NCI-H2107 (cell line): ENCODE measurements around the gene OR10C1.
"Not testable (repeated sequence)": the region's sequence is repeated elsewhere in the genome, so short reads cannot be mapped to it uniquely, and the experiment has no call there.

Experiments used
- DNase-seq: peaks from one replicate; lab custom pipeline; 2025; lab: John Stamatoyannopoulos, UW

OR10C1 gene, protein sequence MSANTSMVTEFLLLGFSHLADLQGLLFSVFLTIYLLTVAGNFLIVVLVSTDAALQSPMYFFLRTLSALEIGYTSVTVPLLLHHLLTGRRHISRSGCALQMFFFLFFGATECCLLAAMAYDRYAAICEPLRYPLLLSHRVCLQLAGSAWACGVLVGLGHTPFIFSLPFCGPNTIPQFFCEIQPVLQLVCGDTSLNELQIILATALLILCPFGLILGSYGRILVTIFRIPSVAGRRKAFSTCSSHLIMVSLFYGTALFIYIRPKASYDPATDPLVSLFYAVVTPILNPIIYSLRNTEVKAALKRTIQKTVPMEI

GRCh38 chr6:29439006-29439405, at the start of gene OR10C1:
OR10C1 (plus strand) TSS chr6:29439306; CDS start chr6:29440016, 710 bp downstream.
- DNase-seq, result no peak

DNA sequence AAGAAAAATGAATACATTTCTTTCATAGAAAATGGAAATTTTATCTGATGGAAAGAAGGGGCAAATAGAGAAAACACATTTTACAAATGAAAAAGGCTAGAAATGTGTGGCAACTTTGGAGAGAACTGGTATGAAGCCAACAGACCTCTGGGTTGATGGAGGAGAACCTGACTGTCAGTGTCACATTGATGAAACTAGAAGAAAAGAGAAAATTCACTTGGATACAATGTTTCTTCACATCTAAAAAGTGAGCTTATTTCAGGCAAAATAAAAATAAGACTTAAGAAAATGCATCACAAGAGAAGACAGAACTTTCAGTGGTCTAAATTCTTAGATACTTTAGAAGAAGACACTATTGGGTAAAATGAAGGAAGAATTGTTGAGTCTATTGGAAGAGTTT, 43.8 kb upstream of the OR10C1 start, which contains the start of gene OR12D2:
OR12D2 (plus strand) TSS at position 301 of the 400 bp plus-strand sequence. CDS start 1,069 bp downstream, outside the sequence.
- DNase-seq, result no peak

DNA sequence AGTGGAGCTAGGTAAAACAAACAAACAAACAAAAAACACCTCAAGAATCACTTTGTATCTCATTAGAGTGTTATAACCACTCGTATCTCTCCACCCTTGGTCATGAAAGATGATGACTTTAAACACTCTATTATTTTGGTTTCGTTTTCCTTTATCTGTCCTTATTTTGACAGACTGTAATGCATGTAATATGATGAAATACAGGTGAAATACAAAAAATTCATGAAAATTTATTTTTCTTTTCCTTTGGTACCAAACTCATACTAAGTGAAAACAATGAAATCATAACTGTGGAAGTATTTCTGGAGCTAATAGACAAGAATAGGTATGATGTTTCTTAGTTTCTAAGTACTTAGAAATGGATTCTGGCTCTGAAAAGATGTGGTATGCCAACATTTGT, 39.6 kb upstream of the OR10C1 start:
- DNase-seq, result no peak

DNA sequence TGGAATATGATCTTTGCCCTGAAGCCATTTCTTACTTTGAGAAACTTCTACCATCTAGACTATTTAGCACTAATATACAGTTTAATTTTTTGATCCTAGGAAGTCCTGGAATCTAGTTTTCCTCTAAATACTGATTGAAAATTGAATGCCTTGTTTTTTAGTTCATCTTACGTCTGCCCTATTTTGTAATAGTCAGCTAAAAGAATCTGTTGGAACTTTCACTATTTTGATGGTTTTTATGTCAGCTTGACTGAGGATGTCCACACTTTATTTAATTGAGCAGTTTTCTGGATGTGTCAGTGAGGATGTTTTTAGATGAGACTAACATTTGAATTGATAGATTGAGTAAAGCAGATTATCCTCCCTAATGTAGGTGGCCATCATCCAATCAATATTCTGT, 35.3 kb upstream of the OR10C1 start:
- DNase-seq, result no peak

DNA sequence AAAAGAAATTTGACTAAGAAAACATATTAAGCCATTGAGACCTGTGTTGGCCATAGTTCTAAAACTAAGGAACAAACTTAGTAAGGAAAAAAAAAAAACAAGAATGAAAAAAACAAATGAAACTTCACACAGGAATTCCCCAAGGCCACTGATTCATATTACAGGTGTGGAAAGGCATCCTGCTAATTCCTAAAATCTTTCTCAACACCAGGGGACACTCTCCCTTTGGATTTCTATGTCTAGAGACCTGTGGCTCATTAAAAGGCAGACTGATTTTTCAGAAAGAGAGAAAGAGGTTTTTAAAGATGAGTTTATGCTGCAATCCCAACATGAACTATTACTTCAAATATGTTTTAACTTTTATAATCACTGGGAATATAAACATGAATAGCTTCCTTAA, 24.5 kb upstream of the OR10C1 start, which contains the start of gene OR12D1:
OR12D1 (plus strand) TSS at position 341 of the 400 bp plus-strand sequence.
- no peak for DNase-seq

GRCh38 chr6:29419516-29419915, 19.6 kb upstream of the OR10C1 start:
- DNase-seq, result no peak

GRCh38 chr6:29424168-29424567, 14.9 kb upstream of the OR10C1 start:
- no peak for DNase-seq

GRCh38 chr6:29424575-29424974, 14.5 kb upstream of the OR10C1 start:
- DNase-seq, result no peak

GRCh38 chr6:29425075-29425474, 14.0 kb upstream of the OR10C1 start:
- DNase-seq, result no peak

GRCh38 chr6:29426654-29427053, 12.5 kb upstream of the OR10C1 start:
- DNase-seq, result no peak

DNA sequence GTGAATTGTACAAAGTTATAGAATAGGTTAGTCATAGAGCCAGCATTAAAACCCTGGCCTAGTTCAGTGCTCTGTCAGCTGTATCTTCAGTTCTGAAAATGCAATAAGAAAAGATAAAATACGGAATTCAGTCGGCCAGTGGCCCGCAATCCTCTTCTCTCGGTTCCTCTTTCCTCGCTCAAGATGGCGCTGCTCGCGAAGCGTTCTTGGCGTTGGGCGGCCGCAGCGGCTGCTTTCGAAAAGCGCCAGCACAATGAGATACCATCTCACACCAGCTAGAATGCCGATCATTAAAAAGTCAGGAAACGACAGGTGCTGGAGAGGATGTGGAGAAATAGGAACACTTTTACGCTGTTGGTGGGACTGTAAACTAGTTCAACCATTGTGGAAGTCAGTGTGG, 2.4 kb upstream of the OR10C1 start:
- not testable (repeated sequence) for DNase-seq

DNA sequence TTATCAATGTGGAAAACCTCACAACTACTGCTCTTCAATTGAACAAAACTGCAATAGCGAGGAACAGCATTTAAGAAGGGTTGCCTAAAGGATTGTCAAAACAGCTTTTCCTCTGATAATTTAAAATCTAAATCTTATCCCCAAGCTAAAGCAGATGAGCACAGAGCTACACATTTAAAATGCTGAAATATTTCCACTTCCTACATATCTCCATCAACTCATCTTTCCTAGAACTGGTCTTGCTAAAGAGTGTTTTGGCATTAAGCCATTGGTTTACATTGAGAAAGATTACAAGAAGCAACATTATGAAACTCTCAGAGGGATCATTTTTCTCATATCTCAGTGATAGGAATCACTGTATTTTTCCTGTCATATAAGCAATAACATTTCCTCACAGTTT, 3.6 kb downstream of the OR10C1 start:
- DNase-seq, result no peak

- DNase-seq, result not testable (repeated sequence)
These were observed 4.9 kb downstream of the OR10C1 start for GRCh38 chr6:29444031-29444430.

DNA sequence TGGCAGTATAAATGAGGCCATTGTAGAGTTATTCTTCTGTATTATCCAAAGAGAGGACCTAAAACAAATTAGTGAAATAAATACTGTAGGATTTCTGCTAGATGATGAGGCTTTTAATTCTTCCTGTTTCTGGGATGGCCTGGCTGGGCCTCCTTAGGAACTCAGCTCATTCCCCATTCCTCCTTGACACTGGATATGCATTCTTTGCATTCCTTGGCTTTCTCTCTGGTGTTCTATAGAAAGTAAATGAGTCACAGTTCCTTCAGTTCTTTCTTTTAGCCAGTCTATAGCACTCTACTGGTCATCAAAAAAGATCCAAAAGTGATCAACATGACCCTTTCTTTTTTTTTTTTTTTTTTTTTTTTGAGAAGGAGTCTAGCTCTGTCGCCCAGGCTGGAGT, 8.6 kb downstream of the OR10C1 start:
- no peak for DNase-seq

GRCh38 chr6:29451471-29452193, 12.5 kb downstream of the OR10C1 start:
- no peak for DNase-seq

DNA sequence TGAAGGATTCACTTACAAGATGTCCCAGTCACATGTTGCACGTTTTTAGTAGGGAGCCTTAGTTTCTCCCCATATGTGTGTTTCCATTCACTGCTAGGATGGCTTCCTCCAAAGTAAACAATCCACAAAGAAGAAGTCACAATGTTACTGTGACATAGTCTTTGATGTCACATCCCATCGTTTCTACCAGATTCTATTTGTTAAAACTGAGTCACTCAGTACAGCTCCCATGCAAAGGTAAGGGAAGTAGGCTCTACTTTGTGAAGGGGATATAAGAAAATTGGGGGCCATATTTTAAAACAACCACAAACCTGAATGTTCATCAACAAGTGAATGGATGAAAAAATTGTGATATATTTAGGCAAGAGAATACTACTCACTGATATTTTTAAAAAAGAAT, 17.9 kb downstream of the OR10C1 start, which contains the start of the genes OR11A1 and OR2H1:
OR11A1 (minus strand) TSS at position 101 of the 400 bp plus-strand sequence. CDS start 29,430 bp downstream, outside the sequence.
OR2H1 (plus strand) TSS at position 185 of the 400 bp plus-strand sequence. CDS start 4,615 bp downstream, outside the sequence.
- no peak for DNase-seq

DNA sequence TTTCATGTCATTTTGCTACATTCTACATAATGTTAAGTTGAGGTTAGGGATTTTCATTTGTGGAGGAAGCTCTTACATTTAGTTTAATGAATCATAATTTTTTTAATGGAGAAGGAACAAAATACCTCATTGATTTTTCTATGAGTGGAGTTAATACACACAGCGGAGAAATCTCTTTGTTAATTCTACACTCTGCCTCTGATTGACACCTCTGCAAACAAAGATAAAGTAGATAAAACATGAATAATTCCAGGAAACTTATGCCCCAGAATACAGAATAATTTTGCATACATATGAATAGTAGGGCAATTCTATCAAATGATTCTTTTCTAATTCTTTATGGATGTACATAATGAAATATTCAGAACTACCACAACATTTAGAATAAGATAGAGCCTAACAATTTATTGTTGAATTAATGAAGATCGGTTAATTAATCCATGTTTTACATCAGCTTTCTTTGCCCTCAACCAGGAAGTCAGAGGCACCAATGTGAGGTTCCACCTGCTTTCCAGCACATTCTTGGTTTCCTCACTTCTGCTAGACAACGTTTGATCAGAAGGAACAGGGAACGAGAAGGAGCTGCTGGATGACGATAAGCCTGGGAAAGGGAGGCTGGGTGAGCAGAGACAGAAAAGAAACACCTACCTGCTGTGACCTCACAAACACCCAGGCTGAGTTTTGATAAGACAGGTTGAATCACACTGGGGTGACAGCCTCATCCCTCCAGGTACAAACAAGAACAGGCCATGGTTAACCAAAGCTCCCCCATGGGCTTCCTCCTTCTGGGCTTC, 22.1 kb downstream of the OR10C1 start:
- DNase-seq, result no peak

GRCh38 chr6:29462022-29462421, 22.9 kb downstream of the OR10C1 start:
- DNase-seq, result no peak

DNA sequence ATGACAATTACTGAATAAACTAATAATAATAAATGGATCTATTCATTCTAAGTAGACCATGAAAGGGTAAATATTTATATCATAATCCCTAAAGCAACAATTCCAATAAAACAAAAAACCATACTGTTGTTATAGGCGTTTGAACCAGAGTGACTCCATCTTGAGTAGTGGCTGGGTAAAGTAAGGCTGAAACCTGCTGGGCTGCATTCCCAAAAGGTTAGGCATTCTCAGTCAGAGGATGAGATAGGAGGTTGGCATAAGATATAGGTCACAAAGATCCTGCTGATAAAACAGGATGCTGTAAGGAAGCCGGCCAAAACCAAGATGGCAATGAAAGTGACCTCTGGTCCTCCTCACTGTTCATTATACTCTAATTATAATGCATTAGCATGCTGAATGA, 26.2 kb downstream of the OR10C1 start:
- no peak for DNase-seq

GRCh38 chr6:29465801-29466200, 26.7 kb downstream of the OR10C1 start:
- DNase-seq, result no peak

- DNase-seq, result no peak
These were observed 27.1 kb downstream of the OR10C1 start for GRCh38 chr6:29466241-29466640.

- DNase-seq, result no peak
These were observed 35.9 kb downstream of the OR10C1 start for GRCh38 chr6:29474996-29475395.
